GM20431 (cell line): Measurements from ENCODE around the gene CEP72.
"Not testable (repeated sequence)": the region's sequence is repeated elsewhere in the genome, so short reads cannot be mapped to it uniquely, and the experiment has no call there.

ENCODE experiments used
- in situ Hi-C: fragments of 300-500 bp; cut with MseI, MboI; formaldehyde crosslinking; loops from one replicate; pipeline ENCODE4 v1.15.0; 2020; ENCODE audit warnings: low sequenced_read_pairs; ENCODE audit not compliant: unreplicated experiment

CEP72 gene

GRCh38 chr5:628351-629205 is 16.4 kb downstream of the CEP72 start:
- in situ Hi-C loops: not testable (repeated sequence)

- in situ Hi-C loops: no loop called here
Observed at GRCh38 chr5:633501-633955, 21.4 kb downstream of the CEP72 start.

DNA sequence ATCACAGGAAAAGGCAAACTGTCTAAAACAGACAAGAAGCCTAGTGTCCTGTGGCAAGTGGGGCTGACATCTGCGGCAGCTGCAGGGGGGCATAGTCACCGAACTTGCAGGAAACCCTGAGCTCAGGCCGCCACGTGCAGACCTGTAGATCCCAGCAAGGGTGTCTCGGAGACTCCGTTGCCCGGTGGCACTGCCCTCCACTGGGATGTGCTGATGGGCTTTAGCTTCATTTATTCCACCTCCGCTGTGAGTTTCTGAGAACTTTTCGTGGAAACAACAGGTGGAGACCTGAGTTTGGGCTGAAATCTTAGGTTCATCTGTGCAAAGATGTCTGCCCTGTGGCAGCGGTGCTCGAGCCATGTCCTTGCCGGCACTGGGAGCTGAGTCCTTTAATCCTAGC is 22.1 kb downstream of the CEP72 start:
- in situ Hi-C loops: no loop called here

- in situ Hi-C loops: no loop called here
Observed at GRCh38 chr5:635306-636055, 23.3 kb downstream of the CEP72 start.

DNA sequence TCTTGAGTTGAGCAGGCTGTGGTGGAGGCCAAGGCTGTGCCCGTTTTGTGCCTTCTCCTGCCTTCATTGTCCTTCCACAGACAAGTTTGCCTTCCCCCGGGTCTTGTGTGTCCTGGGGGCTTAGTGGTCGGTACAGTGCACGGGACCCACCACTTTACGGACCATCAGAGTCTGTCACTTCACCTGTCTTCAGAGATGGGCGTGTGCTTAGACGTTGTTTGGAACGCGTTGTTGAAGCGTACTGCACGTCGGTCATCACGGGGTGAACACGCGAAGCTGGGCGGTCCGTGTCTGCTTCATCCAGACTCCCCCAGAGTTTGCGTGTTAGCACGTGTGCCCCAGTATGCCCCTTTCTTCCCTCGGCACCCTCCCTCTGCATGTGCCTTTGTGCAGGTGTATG is 24.8 kb downstream of the CEP72 start:
- in situ Hi-C loops: no loop called here

DNA sequence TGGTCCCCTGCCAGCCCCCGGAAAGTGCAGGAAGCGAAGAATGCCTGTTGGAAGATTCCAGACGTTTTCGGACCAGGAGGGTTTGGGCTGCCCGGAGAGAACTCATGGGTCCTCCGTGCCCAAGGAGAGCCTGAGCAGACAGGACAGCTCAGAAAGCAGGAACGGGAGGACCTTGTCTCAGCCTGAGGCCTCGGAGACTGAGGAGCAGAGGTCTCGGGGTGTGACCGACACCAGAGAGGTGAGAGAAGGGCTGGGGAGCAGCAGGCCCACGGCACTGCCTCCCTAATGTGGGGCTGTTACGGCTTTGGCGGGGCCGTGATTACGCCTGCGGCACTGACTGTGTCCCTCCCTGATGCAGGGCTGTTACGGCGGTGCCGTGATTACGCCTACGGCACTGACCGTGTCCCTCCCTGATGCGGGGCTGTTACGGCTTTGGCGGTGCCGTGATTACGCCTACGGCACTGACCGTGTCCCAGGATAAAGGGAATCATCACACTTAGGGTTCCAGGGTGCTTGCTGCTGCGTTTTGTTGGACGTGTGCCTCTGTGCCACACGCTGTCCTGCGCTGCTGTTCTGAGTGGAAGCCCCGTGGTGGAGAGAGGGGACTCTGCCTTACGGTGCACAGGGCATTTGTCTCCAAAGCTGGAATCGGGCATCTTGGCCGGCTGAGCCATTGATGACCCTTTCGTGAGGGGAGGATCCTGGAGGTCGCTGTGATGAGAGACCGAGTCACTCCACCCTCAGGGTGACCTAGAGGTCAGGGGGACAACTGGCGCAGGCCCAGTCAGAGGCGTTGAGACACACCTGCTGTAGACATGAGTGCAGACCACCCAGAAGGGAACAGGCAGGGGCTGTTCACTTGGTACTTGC is 25.7 kb downstream of the CEP72 start:
- in situ Hi-C loops: no loop called here

DNA sequence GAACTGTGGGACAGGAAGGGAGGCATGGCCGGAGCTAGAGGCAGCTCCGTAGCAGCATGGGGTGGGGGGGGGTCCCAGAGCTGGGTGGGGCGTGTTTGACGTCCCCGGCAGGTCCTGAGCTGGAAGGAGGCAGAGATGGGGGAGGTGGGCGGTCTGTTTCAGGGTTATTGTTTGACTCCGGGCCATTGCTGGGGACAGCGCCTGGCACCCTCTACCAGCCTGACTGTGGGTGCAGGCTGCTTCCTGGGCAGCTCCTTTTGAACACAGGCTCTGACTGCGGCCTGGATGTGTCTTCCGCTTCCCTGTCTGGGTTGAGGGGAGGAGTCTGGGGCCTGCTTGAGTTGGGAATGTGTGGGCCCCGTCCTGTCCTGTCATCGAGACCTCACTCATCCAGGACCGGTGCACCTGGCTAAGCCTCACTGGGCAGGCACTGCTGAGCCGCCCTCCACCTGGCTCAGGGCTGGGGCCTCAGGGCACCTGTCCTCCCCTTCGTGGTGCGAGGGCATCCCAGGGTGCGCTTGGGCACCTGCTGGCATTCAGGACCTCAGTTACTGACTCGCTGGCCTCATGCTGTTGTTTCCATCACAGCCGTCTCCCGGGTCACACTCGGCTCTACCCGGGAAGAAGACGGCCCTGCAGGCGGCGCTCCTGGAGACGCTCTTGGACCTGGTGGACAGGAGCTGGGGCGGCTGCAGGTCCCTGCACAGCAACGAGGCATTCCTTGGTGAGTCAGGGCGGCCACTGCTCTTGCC is 26.5 kb downstream of the CEP72 start:
- in situ Hi-C loops: no loop called here

- in situ Hi-C loops: no loop called here
Observed at GRCh38 chr5:639253-639530, 27.1 kb downstream of the CEP72 start.

GRCh38 chr5:639584-640213 is 27.6 kb downstream of the CEP72 start:
- in situ Hi-C loops: no loop called here

GRCh38 chr5:640461-641330 is 28.6 kb downstream of the CEP72 start:
- in situ Hi-C loops: no loop called here

DNA sequence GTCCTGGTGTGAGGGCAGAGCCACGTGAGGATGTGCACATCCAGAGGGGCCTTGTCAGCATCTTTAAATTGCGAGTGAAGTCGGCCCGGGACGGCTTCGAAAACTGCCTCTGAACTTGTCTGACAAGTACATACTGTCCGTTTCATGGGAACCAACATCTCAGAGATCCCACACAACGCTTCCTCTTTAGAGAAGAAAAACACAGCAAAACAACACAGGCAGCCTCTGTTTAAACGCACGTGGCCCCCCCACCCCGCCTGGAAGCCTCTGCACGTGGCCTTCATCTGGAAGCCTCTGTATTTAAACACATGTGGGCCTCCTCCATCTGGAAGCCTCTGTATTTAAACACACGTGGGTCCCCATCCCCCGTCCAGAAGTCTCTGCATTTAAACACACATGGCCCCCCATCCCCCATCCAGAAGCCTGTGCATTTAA is 29.2 kb downstream of the CEP72 start:
- in situ Hi-C loops: no loop called here

DNA sequence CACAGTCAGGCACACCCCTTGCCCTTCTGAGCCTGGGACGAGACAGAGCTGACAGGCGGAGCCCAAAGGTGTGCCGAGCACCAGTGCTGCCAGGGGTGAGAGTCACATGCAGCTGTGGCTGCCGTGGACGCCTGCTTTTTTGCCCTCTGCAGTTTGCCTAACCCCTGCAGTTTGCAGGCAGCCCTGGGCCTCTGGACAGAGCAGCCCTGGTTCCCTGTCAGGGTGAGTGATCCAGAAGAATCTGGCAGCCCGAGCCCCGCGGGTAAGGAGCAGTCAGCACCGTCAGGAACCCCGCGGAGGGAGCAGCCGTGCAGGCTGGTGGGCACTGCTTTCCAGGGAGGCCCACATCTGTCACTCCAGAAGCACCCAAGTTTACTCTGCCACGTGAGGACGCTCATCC is 30.3 kb downstream of the CEP72 start:
- in situ Hi-C loops: no loop called here

GRCh38 chr5:643351-643801 is 31.2 kb downstream of the CEP72 start:
- in situ Hi-C loops: no loop called here

GRCh38 chr5:643811-644271 is 31.7 kb downstream of the CEP72 start:
- in situ Hi-C loops: no loop called here

DNA sequence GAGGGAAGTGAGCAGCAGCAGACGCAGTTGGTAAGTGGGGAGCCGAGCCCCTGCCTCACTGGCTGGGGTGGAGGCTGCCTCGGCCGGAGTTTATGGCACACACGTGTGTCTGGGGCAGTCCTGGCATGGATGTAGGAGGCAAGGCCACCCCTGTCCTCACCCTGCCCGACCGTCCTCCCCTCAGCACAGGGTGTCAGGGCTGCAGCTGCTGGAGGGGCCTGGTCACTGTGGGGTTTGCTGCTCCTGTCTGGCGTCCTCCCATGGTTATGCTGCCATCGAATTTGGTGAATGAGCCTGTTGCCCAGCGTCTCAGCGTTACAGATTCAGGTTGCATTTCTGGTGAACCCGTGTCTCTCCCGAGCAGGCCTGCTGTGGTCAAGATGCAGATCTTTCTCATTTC is 32.4 kb downstream of the CEP72 start:
- in situ Hi-C loops: no loop called here

GRCh38 chr5:644971-645370 is 32.8 kb downstream of the CEP72 start:
- in situ Hi-C loops: no loop called here

- in situ Hi-C loops: no loop called here
Observed at GRCh38 chr5:645421-645820, 33.3 kb downstream of the CEP72 start.

- in situ Hi-C loops: no loop called here
Observed at GRCh38 chr5:646396-647201, 34.5 kb downstream of the CEP72 start.
